Measurements from ENCODE around the gene HMCN1.

GRCh38 chr1:185969524-185969991 lies 235.4 kb downstream of the HMCN1 start:
- no peak for TF ChIP-seq CTCF (IDR thresholded peaks at IDR 0.05; ENCODE audit: poor library complexity, severe bottlenecking)
- TF ChIP-seq RAD21 (conservative IDR thresholded peaks at IDR 0.05), result no peak
- TF ChIP-seq TAF1 (IDR thresholded peaks at IDR 0.05; ENCODE audit: low read depth), result no peak
- no peak for TF ChIP-seq EZH2 (IDR thresholded peaks at IDR 0.05; ENCODE audit: borderline replicate concordance, insufficient read depth, low read length, poor library complexity, severe bottlenecking)
- TF ChIP-seq EP300 (conservative IDR thresholded peaks at IDR 0.05; ENCODE audit: poor library complexity, severe bottlenecking), result no peak
- TF ChIP-seq POLR2AphosphoS5 (IDR thresholded peaks at IDR 0.05), result no peak
- no peak for TF ChIP-seq SMC3 (conservative IDR thresholded peaks at IDR 0.05; ENCODE audit: poor library complexity)
